Measurements from ENCODE around the gene HAUS3. TPM values are rescaled to one million over a fixed set of nuclear protein-coding genes. Genes with fewer than 3 reads are reported as not detected.

The HAUS3 gene
- total and polyA plus RNA-seq, 2 of the 13 experiments (the other 11 are each of a cell fraction or from before 2014, with no cell fraction given): 3.9 to 12.6 TPM

DNA sequence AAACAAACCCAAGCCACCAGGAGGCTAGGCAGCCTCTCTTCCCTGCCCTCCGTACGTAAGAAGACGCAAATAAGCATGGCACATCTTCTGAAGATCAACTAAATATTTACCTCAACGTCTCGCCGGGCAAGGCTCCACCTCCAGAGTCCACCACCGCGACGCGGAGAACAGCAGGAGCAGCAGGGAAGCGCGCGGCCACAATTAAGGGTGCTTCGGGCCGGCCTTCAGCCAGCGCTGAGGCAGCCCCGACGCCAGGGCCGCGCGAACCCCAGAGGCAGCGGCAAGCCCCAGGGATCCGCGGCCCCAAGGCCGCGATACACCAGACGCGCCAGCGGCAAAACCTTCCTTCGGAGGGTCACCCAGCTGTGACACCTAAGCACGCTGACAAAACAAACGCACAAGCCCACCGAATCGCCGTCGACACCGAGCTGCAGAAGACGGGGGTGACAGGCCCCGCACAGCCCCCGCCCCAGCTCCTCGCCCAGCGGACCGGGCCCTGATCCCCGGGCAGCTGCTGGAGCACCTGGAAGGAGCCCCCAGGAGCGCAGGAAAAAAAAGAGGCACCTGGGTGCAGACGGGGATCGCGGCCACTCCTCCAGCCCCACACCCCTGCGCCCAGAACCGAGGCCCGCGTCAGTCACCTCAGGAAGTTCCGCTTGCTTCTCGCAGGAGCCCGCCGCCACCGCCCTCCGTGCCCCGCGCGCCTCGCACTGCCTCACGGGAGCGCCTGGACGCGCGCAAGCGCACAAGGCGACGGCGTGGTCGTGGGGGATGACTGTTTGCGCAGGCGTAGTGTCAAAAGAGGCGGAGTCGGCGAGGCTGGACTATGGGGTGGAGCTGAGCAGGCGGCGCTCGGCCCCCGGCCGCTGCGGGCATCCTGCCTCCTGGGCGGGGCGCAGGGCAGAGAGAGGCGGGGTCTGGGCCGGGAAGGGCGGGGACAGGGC lies at the start of gene HAUS3, which contains the start of gene POLN (continued):
- TF ChIP-seq, protein P1, sequence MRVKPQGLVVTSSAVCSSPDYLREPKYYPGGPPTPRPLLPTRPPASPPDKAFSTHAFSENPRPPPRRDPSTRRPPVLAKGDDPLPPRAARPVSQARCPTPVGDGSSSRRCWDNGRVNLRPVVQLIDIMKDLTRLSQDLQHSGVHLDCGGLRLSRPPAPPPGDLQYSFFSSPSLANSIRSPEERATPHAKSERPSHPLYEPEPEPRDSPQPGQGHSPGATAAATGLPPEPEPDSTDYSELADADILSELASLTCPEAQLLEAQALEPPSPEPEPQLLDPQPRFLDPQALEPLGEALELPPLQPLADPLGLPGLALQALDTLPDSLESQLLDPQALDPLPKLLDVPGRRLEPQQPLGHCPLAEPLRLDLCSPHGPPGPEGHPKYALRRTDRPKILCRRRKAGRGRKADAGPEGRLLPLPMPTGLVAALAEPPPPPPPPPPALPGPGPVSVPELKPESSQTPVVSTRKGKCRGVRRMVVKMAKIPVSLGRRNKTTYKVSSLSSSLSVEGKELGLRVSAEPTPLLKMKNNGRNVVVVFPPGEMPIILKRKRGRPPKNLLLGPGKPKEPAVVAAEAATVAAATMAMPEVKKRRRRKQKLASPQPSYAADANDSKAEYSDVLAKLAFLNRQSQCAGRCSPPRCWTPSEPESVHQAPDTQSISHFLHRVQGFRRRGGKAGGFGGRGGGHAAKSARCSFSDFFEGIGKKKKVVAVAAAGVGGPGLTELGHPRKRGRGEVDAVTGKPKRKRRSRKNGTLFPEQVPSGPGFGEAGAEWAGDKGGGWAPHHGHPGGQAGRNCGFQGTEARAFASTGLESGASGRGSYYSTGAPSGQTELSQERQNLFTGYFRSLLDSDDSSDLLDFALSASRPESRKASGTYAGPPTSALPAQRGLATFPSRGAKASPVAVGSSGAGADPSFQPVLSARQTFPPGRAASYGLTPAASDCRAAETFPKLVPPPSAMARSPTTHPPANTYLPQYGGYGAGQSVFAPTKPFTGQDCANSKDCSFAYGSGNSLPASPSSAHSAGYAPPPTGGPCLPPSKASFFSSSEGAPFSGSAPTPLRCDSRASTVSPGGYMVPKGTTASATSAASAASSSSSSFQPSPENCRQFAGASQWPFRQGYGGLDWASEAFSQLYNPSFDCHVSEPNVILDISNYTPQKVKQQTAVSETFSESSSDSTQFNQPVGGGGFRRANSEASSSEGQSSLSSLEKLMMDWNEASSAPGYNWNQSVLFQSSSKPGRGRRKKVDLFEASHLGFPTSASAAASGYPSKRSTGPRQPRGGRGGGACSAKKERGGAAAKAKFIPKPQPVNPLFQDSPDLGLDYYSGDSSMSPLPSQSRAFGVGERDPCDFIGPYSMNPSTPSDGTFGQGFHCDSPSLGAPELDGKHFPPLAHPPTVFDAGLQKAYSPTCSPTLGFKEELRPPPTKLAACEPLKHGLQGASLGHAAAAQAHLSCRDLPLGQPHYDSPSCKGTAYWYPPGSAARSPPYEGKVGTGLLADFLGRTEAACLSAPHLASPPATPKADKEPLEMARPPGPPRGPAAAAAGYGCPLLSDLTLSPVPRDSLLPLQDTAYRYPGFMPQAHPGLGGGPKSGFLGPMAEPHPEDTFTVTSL (CRISPR knock-in tag; IDR thresholded peaks at IDR 0.05; ENCODE audit: borderline replicate concordance): no peak
- TF ChIP-seq, protein P2, sequence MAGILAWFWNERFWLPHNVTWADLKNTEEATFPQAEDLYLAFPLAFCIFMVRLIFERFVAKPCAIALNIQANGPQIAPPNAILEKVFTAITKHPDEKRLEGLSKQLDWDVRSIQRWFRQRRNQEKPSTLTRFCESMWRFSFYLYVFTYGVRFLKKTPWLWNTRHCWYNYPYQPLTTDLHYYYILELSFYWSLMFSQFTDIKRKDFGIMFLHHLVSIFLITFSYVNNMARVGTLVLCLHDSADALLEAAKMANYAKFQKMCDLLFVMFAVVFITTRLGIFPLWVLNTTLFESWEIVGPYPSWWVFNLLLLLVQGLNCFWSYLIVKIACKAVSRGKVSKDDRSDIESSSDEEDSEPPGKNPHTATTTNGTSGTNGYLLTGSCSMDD (CRISPR knock-in tag; IDR thresholded peaks at IDR 0.05): no peak
- TF ChIP-seq ZNF724P (CRISPR knock-in tag; IDR thresholded peaks at IDR 0.05; ENCODE audit: borderline replicate concordance) (0 out of 2 replicates have a peak, but pooled peaks have one; percentile 14), ZNF484 (CRISPR knock-in tag; IDR thresholded peaks at IDR 0.05; ENCODE audit: borderline replicate concordance, low read depth) (no peak), ZNF878 (CRISPR knock-in tag; IDR thresholded peaks at IDR 0.05) (peak; percentile 58; the same call in 1 of the 2 replicates), ZNF317 (CRISPR knock-in tag; IDR thresholded peaks at IDR 0.05) (peak; percentile 49), HOXA3 (CRISPR knock-in tag; IDR thresholded peaks at IDR 0.05) (peak; percentile 51; the same call in 1 of the 2 replicates), NCOA1 (CRISPR knock-in tag; IDR thresholded peaks at IDR 0.05) (no peak), RAD51 (IDR thresholded peaks at IDR 0.05; ENCODE audit: borderline replicate concordance) (no peak), YEATS2 (CRISPR knock-in tag; IDR thresholded peaks at IDR 0.05; ENCODE audit: borderline replicate concordance) (peak; percentile 62), ZC3H4 (CRISPR knock-in tag; IDR thresholded peaks at IDR 0.05; ENCODE audit: borderline replicate concordance) (no peak), FOXK1 (CRISPR knock-in tag; IDR thresholded peaks at IDR 0.05; ENCODE audit: borderline replicate concordance, low read depth) (peak; percentile 67; the same call in 1 of the 2 replicates), GFI1 (CRISPR knock-in tag; IDR thresholded peaks at IDR 0.05; ENCODE audit: borderline replicate concordance) (no peak)
- TF ChIP-seq, protein P3, sequence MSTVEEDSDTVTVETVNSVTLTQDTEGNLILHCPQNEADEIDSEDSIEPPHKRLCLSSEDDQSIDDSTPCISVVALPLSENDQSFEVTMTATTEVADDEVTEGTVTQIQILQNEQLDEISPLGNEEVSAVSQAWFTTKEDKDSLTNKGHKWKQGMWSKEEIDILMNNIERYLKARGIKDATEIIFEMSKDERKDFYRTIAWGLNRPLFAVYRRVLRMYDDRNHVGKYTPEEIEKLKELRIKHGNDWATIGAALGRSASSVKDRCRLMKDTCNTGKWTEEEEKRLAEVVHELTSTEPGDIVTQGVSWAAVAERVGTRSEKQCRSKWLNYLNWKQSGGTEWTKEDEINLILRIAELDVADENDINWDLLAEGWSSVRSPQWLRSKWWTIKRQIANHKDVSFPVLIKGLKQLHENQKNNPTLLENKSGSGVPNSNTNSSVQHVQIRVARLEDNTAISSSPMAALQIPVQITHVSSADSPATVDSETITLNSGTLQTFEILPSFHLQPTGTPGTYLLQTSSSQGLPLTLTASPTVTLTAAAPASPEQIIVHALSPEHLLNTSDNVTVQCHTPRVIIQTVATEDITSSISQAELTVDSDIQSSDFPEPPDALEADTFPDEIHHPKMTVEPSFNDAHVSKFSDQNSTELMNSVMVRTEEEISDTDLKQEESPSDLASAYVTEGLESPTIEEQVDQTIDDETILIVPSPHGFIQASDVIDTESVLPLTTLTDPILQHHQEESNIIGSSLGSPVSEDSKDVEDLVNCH (CRISPR knock-in tag; IDR thresholded peaks at IDR 0.05): no peak
- TF ChIP-seq, protein P4, sequence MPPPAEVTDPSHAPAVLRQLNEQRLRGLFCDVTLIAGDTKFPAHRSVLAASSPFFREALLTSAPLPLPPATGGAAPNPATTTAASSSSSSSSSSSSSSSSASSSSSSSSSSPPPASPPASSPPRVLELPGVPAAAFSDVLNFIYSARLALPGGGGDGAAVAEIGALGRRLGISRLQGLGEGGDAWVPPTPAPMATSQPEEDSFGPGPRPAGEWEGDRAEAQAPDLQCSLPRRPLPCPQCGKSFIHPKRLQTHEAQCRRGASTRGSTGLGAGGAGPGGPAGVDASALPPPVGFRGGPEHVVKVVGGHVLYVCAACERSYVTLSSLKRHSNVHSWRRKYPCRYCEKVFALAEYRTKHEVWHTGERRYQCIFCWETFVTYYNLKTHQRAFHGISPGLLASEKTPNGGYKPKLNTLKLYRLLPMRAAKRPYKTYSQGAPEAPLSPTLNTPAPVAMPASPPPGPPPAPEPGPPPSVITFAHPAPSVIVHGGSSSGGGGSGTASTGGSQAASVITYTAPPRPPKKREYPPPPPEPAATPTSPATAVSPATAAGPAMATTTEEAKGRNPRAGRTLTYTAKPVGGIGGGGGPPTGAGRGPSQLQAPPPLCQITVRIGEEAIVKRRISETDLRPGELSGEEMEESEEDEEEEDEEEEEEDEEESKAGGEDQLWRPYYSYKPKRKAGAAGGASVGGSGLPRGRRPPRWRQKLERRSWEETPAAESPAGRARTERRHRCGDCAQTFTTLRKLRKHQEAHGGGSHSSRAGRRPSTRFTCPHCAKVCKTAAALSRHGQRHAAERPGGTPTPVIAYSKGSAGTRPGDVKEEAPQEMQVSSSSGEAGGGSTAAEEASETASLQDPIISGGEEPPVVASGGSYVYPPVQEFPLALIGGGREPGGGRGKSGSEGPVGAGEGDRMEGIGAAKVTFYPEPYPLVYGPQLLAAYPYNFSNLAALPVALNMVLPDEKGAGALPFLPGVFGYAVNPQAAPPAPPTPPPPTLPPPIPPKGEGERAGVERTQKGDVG (CRISPR knock-in tag; IDR thresholded peaks at IDR 0.05; ENCODE audit: borderline replicate concordance): no peak

All from HepG2 (cell line).